HepG2 (cell line): ENCODE results near the gene ARHGEF16.

ENCODE experiments used
- CBFB ChIP-seq: sonication (generic); formaldehyde crosslinking; IDR thresholded peaks from 2 replicates; pipeline ENCODE4 v1.4.0; 2020; ENCODE audit warnings: missing genetic modification reagents
- CEBPB ChIP-seq: IDR thresholded peaks from 2 replicates; pipeline ENCODE4 v1.6.1; 2011; ENCODE audit warnings: low read depth, low read length, improper control_type of control experiment, borderline replicate concordance
- JUN ChIP-seq: sonication (generic); formaldehyde crosslinking; IDR thresholded peaks from 2 replicates; pipeline ENCODE4 v1.4.0; 2020; ENCODE audit warnings: mild to moderate bottlenecking, missing genetic modification reagents
- MAX ChIP-seq: IDR thresholded peaks from 2 replicates; pipeline ENCODE4 v1.6.1; 2012; ENCODE audit warnings: inconsistent platforms
- MEIS1 ChIP-seq: sonication (generic); formaldehyde crosslinking; IDR thresholded peaks from 2 replicates; pipeline ENCODE4 v1.9.0; 2021; ENCODE audit warnings: mild to moderate bottlenecking, missing genetic modification reagents, moderate library complexity, borderline replicate concordance
- MIER3 ChIP-seq: IDR thresholded peaks from 2 replicates; pipeline ENCODE4 v1.6.1; 2016; ENCODE audit warnings: missing compliant biosample characterization, borderline replicate concordance
- PHF20 ChIP-seq: sonication (generic); formaldehyde crosslinking; IDR thresholded peaks from 2 replicates; pipeline ENCODE4 v1.5.0; 2020; ENCODE audit warnings: mild to moderate bottlenecking, missing genetic modification reagents
- ZBTB7A ChIP-seq: sonication (generic); formaldehyde crosslinking; IDR thresholded peaks from 2 replicates; pipeline ENCODE4 v1.8.0; 2022; ENCODE audit warnings: mild to moderate bottlenecking, missing genetic modification reagents
- ZNF317 ChIP-seq: sonication (generic); formaldehyde crosslinking; IDR thresholded peaks from 2 replicates; pipeline ENCODE4 v1.5.0; 2020; ENCODE audit warnings: mild to moderate bottlenecking, missing genetic modification reagents
- ZNF790 ChIP-seq: sonication (generic); formaldehyde crosslinking; IDR thresholded peaks from 2 replicates; pipeline ENCODE4 v1.8.0; 2022; ENCODE audit warnings: missing genetic modification reagents, mild to moderate bottlenecking, borderline replicate concordance
- TF ChIP-seq, protein P1 (sequence below): sonication (generic); formaldehyde crosslinking; IDR thresholded peaks from 2 replicates; pipeline ENCODE4 v1.4.0; 2020; ENCODE audit warnings: low read depth, mild to moderate bottlenecking, missing genetic modification reagents
- TF ChIP-seq, protein P2 (sequence below): IDR thresholded peaks from 2 replicates; pipeline ENCODE4 v1.6.1; 2016; ENCODE audit warnings: low read depth, control low read depth
- TF ChIP-seq, protein P3 (sequence below): sonication (generic); formaldehyde crosslinking; IDR thresholded peaks from 2 replicates; pipeline ENCODE4 v1.5.0; 2020; ENCODE audit warnings: mild to moderate bottlenecking, missing genetic modification reagents, moderate library complexity

DNA sequence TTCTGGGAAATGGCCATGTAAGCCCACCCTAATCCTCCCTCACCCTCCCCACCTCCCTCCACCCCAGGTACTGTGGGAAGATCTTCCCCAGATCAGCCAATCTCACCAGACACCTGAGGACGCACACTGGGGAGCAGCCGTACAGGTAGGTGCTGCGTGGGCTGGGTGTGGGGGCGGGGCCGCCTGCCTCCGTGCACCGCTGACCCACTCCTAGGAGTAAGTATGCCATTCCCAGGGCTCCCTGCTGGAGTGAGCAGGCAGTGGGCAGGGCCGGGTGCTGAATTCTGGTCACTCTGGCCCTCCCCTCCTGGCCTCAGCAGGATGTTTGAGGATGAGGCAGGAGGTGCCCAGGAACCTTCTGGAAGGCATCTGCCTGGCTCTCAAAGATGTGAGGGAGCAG lies 35.9 kb upstream of the ARHGEF16 start:
- TF ChIP-seq MEIS1 (CRISPR knock-in tag) (no peak), ZBTB7A (CRISPR knock-in tag) (no peak), CEBPB (no peak), CBFB (no peak), MIER3 (CRISPR knock-in tag) (no peak), MAX (no peak), ZNF317 (CRISPR knock-in tag) (no peak), PHF20 (CRISPR knock-in tag) (no peak), JUN (CRISPR knock-in tag) (no peak), ZNF790 (CRISPR knock-in tag) (no peak)
- TF ChIP-seq, protein P1, sequence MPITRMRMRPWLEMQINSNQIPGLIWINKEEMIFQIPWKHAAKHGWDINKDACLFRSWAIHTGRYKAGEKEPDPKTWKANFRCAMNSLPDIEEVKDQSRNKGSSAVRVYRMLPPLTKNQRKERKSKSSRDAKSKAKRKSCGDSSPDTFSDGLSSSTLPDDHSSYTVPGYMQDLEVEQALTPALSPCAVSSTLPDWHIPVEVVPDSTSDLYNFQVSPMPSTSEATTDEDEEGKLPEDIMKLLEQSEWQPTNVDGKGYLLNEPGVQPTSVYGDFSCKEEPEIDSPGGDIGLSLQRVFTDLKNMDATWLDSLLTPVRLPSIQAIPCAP (CRISPR knock-in tag), result no peak
- TF ChIP-seq, protein P2, sequence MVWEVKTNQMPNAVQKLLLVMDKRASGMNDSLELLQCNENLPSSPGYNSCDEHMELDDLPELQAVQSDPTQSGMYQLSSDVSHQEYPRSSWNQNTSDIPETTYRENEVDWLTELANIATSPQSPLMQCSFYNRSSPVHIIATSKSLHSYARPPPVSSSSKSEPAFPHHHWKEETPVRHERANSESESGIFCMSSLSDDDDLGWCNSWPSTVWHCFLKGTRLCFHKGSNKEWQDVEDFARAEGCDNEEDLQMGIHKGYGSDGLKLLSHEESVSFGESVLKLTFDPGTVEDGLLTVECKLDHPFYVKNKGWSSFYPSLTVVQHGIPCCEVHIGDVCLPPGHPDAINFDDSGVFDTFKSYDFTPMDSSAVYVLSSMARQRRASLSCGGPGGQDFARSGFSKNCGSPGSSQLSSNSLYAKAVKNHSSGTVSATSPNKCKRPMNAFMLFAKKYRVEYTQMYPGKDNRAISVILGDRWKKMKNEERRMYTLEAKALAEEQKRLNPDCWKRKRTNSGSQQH (CRISPR knock-in tag), result no peak
- TF ChIP-seq, protein P3, sequence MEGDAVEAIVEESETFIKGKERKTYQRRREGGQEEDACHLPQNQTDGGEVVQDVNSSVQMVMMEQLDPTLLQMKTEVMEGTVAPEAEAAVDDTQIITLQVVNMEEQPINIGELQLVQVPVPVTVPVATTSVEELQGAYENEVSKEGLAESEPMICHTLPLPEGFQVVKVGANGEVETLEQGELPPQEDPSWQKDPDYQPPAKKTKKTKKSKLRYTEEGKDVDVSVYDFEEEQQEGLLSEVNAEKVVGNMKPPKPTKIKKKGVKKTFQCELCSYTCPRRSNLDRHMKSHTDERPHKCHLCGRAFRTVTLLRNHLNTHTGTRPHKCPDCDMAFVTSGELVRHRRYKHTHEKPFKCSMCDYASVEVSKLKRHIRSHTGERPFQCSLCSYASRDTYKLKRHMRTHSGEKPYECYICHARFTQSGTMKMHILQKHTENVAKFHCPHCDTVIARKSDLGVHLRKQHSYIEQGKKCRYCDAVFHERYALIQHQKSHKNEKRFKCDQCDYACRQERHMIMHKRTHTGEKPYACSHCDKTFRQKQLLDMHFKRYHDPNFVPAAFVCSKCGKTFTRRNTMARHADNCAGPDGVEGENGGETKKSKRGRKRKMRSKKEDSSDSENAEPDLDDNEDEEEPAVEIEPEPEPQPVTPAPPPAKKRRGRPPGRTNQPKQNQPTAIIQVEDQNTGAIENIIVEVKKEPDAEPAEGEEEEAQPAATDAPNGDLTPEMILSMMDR (CRISPR knock-in tag), result no peak
